HG03439 (cell line): Measurements from ENCODE around the gene GFER.
"Not testable (repeated sequence)": the region's sequence is repeated elsewhere in the genome, so short reads cannot be mapped to it uniquely, and the experiment has no call there.

ENCODE experiments used
- ATAC-seq: cut with Tn5 transposase; IDR thresholded peaks from one replicate; pipeline ENCODE4 v1.9.1; 2021; ENCODE audit warnings: mild to moderate bottlenecking, moderate library complexity; ENCODE audit not compliant: unreplicated experiment

GFER gene

GRCh38 chr16:1957434-1958142 is 26.4 kb upstream of the GFER start:
- not testable (repeated sequence) for ATAC-seq

GRCh38 chr16:1958143-1958491 is 25.9 kb upstream of the GFER start:
- ATAC-seq = not testable (repeated sequence)

GRCh38 chr16:1958715-1959268 is 25.2 kb upstream of the GFER start:
- peak; percentile 2 for ATAC-seq

GRCh38 chr16:1959269-1960039 is 24.5 kb upstream of the GFER start, which contains the start of gene NDUFB10:
Gene NDUFB10, plus strand, starts transcription at chr16:1959538. Its CDS starts 87 bp downstream, at chr16:1959625.
- ATAC-seq = peak; percentile 54

- no peak for ATAC-seq
Measured at GRCh38 chr16:1960665-1961630, 23.0 kb upstream of the GFER start.

- no peak for ATAC-seq
Measured at GRCh38 chr16:1961651-1962067, 22.3 kb upstream of the GFER start.

- not testable (repeated sequence) for ATAC-seq
Measured at GRCh38 chr16:1962161-1963153, 21.5 kb upstream of the GFER start.

- ATAC-seq = no peak
Measured at GRCh38 chr16:1963806-1964505, 20.0 kb upstream of the GFER start.

- peak; percentile 78 for ATAC-seq
Measured at GRCh38 chr16:1964506-1965395, 19.2 kb upstream of the GFER start, which contains the start of gene RPS2. Gene RPS2, minus strand, starts transcription at chr16:1964826. Its CDS starts 201 bp downstream, at chr16:1964625.

- ATAC-seq = no peak
Measured at GRCh38 chr16:1965396-1966001, 18.5 kb upstream of the GFER start.

- no peak for ATAC-seq
Measured at GRCh38 chr16:1966460-1966859, 17.5 kb upstream of the GFER start, which contains the start of gene RNF151. Gene RNF151, plus strand, starts transcription at chr16:1966856. Its CDS starts 26 bp downstream, at chr16:1966882.

GRCh38 chr16:1968146-1968953 is 15.6 kb upstream of the GFER start:
- ATAC-seq = no peak

- ATAC-seq = peak; percentile 66
Measured at GRCh38 chr16:1971796-1972489, 12.1 kb upstream of the GFER start, which contains the start of gene TBL3. Gene TBL3, plus strand, starts transcription at chr16:1972053. Its CDS starts 112 bp downstream, at chr16:1972165.

GRCh38 chr16:1972490-1972877 is 11.5 kb upstream of the GFER start:
- ATAC-seq = no peak

GRCh38 chr16:1973461-1974156 is 10.4 kb upstream of the GFER start:
- ATAC-seq = no peak
